GM12801 (cell line): Measurements from ENCODE around the gene POU3F3.

ENCODE experiments used
- CTCF ChIP-seq: IDR thresholded peaks from one replicate; pipeline ENCODE4 v1.5.1; 2011; ENCODE audit warnings: control low read depth; ENCODE audit not compliant: insufficient read length; ENCODE audit errors: extremely low read depth

Gene POU3F3

DNA sequence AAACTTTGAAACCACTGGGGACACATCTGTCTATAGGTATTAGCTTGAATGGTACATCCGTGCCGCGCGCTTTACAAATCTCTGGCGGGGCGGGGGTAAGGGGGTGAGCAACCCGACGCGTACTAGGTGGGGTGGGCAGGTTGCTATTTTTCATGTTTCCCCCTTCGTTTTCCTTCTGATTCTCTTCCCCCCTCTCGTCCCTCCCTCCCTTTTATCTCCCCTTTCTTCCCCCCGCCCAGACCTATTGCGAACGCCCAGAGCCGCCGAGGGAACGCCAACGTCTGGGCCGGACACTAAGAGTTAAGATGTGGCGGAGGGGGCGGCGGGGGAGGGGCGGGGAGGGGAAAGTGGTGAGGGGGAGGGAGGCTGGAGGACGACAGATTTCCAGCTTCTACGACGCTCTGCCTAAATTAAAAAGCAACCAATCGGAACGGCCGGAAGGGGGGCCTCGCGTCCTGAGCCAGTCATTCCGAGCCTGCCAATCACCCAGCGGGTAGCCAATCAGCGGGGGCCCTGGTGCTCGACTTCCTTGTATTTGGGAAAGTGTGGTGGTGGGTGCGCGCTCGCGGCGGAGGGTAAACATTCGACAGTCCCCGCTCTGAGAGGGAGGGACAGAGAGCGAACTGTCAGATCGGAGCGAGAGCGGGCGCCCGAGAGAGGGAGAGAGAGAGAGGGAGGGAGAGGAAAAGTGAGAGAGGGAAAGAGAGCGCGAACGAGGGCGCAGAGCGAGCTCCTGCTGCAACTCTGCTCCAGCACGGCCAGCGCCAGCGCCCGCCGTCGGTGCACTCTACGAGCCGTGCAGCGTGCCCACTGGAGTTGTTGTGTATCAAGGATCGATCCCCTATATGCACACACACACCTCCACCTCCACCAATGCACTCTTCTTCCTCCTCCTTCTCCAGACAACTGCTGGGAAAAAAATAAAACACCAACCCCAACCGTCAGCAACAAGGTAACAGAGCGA is at the start of gene POU3F3:
TSS of gene POU3F3 (plus strand) at position 582 of the 964 bp plus-strand sequence. CDS start 1,396 bp downstream, outside the sequence.
- TF ChIP-seq CTCF: no peak

- no peak for TF ChIP-seq CTCF
These were observed 49.6 kb upstream of the POU3F3 start for GRCh38 chr2:104804148-104804890.

- no peak for TF ChIP-seq CTCF
These were observed 41.6 kb upstream of the POU3F3 start for GRCh38 chr2:104812286-104812685.

DNA sequence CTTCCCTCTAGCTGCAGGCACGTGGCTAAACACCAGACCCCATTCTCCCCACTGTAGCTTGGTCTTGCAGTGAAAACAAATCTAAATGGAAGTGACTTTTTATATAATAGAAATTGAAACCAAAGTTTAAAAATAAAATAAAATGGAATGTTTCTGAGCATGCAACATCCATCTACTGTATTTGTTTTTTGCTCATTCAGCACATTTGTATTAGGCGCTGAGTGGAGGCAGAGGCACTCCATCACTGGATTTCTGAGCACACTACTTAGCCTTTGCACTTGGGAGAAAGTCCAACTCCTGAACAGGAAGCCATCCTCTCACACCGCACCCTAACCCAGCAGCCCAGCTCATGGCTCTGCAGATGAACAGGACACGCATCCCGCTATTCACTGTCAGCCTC is 37.8 kb upstream of the POU3F3 start:
- no peak for TF ChIP-seq CTCF

DNA sequence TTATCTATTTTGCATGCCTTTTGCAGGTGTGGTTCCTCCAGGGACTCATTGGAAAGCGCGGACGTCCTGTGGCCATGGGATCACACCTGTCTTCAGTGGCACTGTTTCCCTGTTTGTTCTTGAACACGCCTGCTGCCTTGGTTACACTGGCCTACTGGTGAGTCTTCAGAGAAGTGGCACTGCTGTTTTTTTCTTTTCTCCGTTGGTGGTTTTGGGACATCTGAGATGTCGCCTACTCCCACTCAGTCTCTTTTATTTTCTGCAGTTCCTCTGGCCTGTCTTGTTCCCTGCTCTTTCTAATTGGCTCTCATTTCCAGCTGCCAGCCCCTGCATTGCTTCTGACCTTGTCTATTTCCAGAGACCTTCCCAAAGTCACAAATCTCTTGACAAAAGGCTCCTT is 35.7 kb upstream of the POU3F3 start:
- no peak for TF ChIP-seq CTCF

GRCh38 chr2:104820126-104820525 is 33.8 kb upstream of the POU3F3 start:
- TF ChIP-seq CTCF: no peak

GRCh38 chr2:104825124-104825865 is 28.6 kb upstream of the POU3F3 start:
- TF ChIP-seq CTCF: no peak
